HepG2 (cell line): ENCODE data around the gene ABHD1. TPM values are rescaled to one million over a fixed set of nuclear protein-coding genes. Genes with fewer than 3 reads are reported as not detected.

Source experiments
- ASH2L ChIP-seq: fragments of 300-600, 200-600 bp; sonication (generic); IDR thresholded peaks from 2 replicates; pipeline ENCODE4 v1.7.0; 2017; ENCODE audit warnings: low read depth, mild to moderate bottlenecking, moderate library complexity, mixed read lengths, low read length; ENCODE audit not compliant: insufficient read length
- BRF2 ChIP-seq: sonication (generic); formaldehyde crosslinking; IDR thresholded peaks from 2 replicates; pipeline ENCODE4 v1.8.1; 2022; ENCODE audit warnings: mild to moderate bottlenecking, missing genetic modification reagents
- GTF3A ChIP-seq: sonication (generic); formaldehyde crosslinking; conservative IDR thresholded peaks from 2 replicates; pipeline ENCODE4 v1.4.0; 2020; ENCODE audit warnings: mild to moderate bottlenecking, missing genetic modification reagents
- HCFC1 ChIP-seq: fragments of 150-350 bp; IDR thresholded peaks from 2 replicates; pipeline ENCODE4 v1.6.1; 2014; ENCODE audit warnings: low read depth, low read length
- HDAC2 ChIP-seq: sonication (generic); formaldehyde crosslinking; IDR thresholded peaks from 2 replicates; pipeline ENCODE4 v1.4.0; 2020; ENCODE audit warnings: missing genetic modification reagents
- HDAC6 ChIP-seq: fragments of 200-600 bp; sonication (generic); IDR thresholded peaks from 2 replicates; pipeline ENCODE4 v1.7.0; 2017; ENCODE audit warnings: mild to moderate bottlenecking, antibody characterized with exemption, low read length, low read depth
- JDP2 ChIP-seq: sonication (generic); formaldehyde crosslinking; IDR thresholded peaks from 2 replicates; pipeline ENCODE4 v1.8.1; 2022; ENCODE audit warnings: missing genetic modification reagents, borderline replicate concordance
- JUN ChIP-seq: sonication (generic); formaldehyde crosslinking; IDR thresholded peaks from 2 replicates; pipeline ENCODE4 v1.4.0; 2020; ENCODE audit warnings: mild to moderate bottlenecking, missing genetic modification reagents
- NFAT5 ChIP-seq: sonication (generic); formaldehyde crosslinking; IDR thresholded peaks from 2 replicates; pipeline ENCODE4 v1.4.0; 2020; ENCODE audit warnings: missing genetic modification reagents
- PITX1 ChIP-seq: sonication (generic); formaldehyde crosslinking; IDR thresholded peaks from 2 replicates; pipeline ENCODE4 v1.5.1; 2020; ENCODE audit warnings: mild to moderate bottlenecking, missing genetic modification reagents
- RARA ChIP-seq: IDR thresholded peaks from 2 replicates; pipeline ENCODE4 v1.6.1; 2016; ENCODE audit warnings: missing genetic modification reagents, missing compliant biosample characterization
- SPEN ChIP-seq: sonication (generic); formaldehyde crosslinking; IDR thresholded peaks from 2 replicates; pipeline ENCODE4 v1.5.1; 2020; ENCODE audit warnings: low read depth, mild to moderate bottlenecking, missing genetic modification reagents
- THYN1 ChIP-seq: sonication (generic); formaldehyde crosslinking; IDR thresholded peaks from 2 replicates; pipeline ENCODE4 v1.8.1; 2023; ENCODE audit warnings: low read depth, mild to moderate bottlenecking, moderate library complexity, missing genetic modification reagents, borderline replicate concordance
- ZBTB38 ChIP-seq: sonication (generic); formaldehyde crosslinking; IDR thresholded peaks from 2 replicates; pipeline ENCODE4 v1.5.1; 2020; ENCODE audit warnings: mild to moderate bottlenecking, missing genetic modification reagents
- ZNF136 ChIP-seq: sonication (generic); formaldehyde crosslinking; IDR thresholded peaks from 2 replicates; pipeline ENCODE4 v1.8.1; 2022; ENCODE audit warnings: low read depth, mild to moderate bottlenecking, moderate library complexity, missing genetic modification reagents
- ZNF224 ChIP-seq: sonication (generic); formaldehyde crosslinking; IDR thresholded peaks from 2 replicates; pipeline ENCODE4 v1.5.0; 2020; ENCODE audit warnings: mild to moderate bottlenecking, missing genetic modification reagents
- ZNF281 ChIP-seq: sonication (generic); formaldehyde crosslinking; IDR thresholded peaks from 2 replicates; pipeline ENCODE4 v1.4.0; 2020; ENCODE audit warnings: missing genetic modification reagents, borderline replicate concordance
- ZNF564 ChIP-seq: sonication (generic); formaldehyde crosslinking; IDR thresholded peaks from 2 replicates; pipeline ENCODE4 v1.8.1; 2023; ENCODE audit warnings: mild to moderate bottlenecking, missing genetic modification reagents
- polyA plus RNA-seq, 8 experiments: library from polyadenylated mRNA; depleted of rRNA in 3 of 8; stranded (reverse) in 7 of 8; unstranded in 1 of 8; fragments of >200 nt; fragmentation: Illumina TruSeq in 4 of 8; extraction: Trizol in 4 of 8; gene quantifications; 2 replicates each; pipeline versions ENCODE4 v1.2.1 to v1.2.3, GENCODE V29; 2011 to 2016; ENCODE audit warnings: low read depth in 4 of 8, missing spikeins in 1 of 8, mixed read lengths in 1 of 8; ENCODE audit not compliant: insufficient read depth in 1 of 8
- total RNA-seq, 5 experiments: library from RNA; depleted of rRNA; stranded (reverse); fragments of >200 nt; fragmentation: Illumina TruSeq; extraction: Trizol; gene quantifications; 2 replicates each; pipeline ENCODE4 v1.2.3, GENCODE V29; 2016; ENCODE audit warnings: low read depth in 1 of 5

ABHD1 gene
- total and polyA plus RNA-seq, 2 of the 13 experiments (the other 11 are each of a cell fraction or from before 2014, with no cell fraction given) = 0.04 to 0.81 TPM

GRCh38 chr2:27094353-27094984 is 29.1 kb upstream of the ABHD1 start (continued):
- TF ChIP-seq NFAT5 (no peak), HCFC1 (0 out of 2 replicates have a peak, but pooled peaks have one; percentile 8), GTF3A (CRISPR knock-in tag) (no peak), RARA (CRISPR knock-in tag) (no peak), HDAC6 (no peak), THYN1 (CRISPR knock-in tag) (0 out of 2 replicates have a peak, but pooled peaks have one; percentile 13), ASH2L (peak; percentile 2), ZNF136 (CRISPR knock-in tag) (no peak), ZNF281 (CRISPR knock-in tag) (no peak), ZNF564 (CRISPR knock-in tag) (0 out of 2 replicates have a peak, but pooled peaks have one; percentile 21), SPEN (CRISPR knock-in tag) (0 out of 2 replicates have a peak, but pooled peaks have one; percentile 18), BRF2 (CRISPR knock-in tag) (0 out of 2 replicates have a peak, but pooled peaks have one; percentile 28), JDP2 (CRISPR knock-in tag) (no peak), JUN (CRISPR knock-in tag) (no peak), HDAC2 (CRISPR knock-in tag) (no peak), ZBTB38 (CRISPR knock-in tag) (peak; percentile 95), ZNF224 (no peak), PITX1 (peak; percentile 20; the same call in 1 of the 2 replicates)
